Mammary epithelial cell (primary cell): Measurements from ENCODE around the gene ABCD2.

ENCODE experiments used
- CTCF ChIP-seq, 2 donors: IDR thresholded peaks in 1 of 2; conservative IDR thresholded peaks in 1 of 2; 2 replicates each; pipeline ENCODE4 v1.5.1; 2011 to 2012; ENCODE audit warnings: inconsistent platforms in 2 of 2, low read length in 2 of 2, mild to moderate bottlenecking in 2 of 2, control low read depth in 1 of 2, low read depth in 1 of 2; ENCODE audit not compliant: insufficient read depth in 1 of 2; ENCODE audit errors: extremely low read depth in 1 of 2
- EZH2 ChIP-seq: IDR thresholded peaks from 2 replicates; pipeline ENCODE4 v1.6.1; 2012; ENCODE audit warnings: low read length, inconsistent platforms, borderline replicate concordance

GRCh38 chr12:39502726-39503125, 116.9 kb downstream of the ABCD2 start:
- TF ChIP-seq CTCF (conservative IDR thresholded peaks at IDR 0.05 in 1 of 2, IDR thresholded peaks at IDR 0.05 in 1 of 2; ENCODE audit: extremely low read depth in 1 of 2, insufficient read depth in 1 of 2, low read depth in 1 of 2, low read length in 2 of 2) (no peak), EZH2 (no peak)
